NCI-H2029 treated with DMSO at 0.1 percent for 48 hours (cell line): Measurements from ENCODE around the gene OGFOD3.
"Not testable (repeated sequence)": the region's sequence is repeated elsewhere in the genome, so short reads cannot be mapped to it uniquely, and the experiment has no call there.

Source experiments
- DNase-seq: peaks from one replicate; lab custom pipeline; 2025; lab: John Stamatoyannopoulos, UW

Gene OGFOD3

DNA sequence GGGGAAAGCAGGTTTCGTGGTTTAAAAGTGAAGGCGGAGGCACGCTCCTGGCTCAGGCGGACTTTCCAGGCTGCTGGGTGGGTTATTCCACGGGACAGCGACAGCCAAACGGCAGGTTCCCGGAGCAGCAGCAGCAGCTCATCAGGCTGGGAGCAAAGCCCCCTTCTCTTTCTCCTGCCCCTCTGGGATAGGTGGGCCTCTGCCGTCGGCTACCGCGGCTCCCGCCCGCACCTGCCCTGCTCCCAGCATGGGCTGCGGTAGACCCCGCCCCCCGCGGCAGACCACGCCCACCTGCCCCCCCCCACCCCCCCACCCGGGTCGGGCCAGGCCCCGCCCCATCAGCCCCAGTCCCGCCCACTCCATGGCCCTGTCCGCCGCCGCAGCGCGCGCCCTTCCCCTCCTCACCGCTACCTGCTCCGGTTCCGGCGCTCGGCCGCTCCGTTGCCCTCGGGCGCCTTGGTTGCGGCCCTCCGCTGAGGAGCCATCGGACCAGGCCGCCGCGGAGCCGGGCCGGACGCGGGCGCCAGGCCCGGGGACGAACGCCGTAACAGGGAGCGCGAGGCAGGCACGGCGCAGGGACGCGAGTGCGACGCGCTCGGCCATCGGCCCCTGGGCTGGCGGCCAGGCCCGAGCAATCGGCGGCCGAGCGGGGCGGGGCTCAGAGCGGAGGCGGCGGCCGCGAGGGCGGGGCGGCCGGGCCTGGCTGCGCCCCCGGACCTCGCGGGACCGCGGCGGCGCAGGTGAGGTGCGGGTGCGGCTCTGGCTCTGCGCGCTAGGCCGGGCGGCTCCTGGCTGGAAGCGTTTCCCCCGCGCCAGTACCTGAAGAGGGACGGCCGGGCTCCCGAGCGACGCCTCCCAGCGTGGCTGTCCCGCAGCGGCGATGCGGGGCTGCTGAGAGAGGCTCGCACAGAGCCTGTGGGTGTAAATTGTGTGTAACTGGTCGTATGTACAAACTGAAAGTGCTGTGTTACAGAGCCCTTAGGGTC is at the start of gene OGFOD3, which contains the start of gene HEXD:
TSS of gene OGFOD3 (minus strand) at position 586 of the 986 bp plus-strand sequence. CDS start at position 485, 101 bp downstream.
TSS of gene HEXD (plus strand) at position 347 of the 986 bp plus-strand sequence. CDS start 1,453 bp downstream, outside the sequence.
- DNase-seq: peak; percentile 37

DNA sequence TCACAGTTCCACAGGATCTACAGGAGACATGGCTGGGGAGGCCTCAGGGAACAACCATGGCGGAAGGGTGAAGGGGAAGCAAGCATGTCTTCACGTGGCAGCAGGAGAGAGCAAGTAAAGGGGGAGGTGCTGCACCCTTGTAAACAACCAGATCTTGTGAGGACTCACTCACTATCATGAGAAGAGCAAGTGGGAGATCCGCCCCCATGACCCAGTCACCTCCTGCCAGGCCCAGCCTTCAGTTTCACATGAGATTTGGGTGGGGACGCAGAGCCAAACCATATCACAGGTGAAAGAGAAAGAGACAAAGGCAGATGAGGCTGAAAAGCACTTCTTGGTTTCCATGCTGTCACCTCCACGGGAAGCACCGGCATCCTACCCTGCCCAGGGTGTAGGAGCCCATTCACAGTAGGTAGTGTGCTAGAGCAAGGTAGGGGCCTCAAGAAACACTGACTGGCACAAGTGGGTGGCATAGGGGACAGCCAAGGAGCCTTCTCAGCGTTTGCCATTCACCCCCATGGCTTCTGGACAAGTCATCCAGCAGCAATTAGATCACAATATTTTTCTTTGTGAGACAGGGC is 46.7 kb upstream of the OGFOD3 start:
- no peak for DNase-seq

- DNase-seq: no peak
Observed at GRCh38 chr17:82464567-82464929, 46.2 kb upstream of the OGFOD3 start.

DNA sequence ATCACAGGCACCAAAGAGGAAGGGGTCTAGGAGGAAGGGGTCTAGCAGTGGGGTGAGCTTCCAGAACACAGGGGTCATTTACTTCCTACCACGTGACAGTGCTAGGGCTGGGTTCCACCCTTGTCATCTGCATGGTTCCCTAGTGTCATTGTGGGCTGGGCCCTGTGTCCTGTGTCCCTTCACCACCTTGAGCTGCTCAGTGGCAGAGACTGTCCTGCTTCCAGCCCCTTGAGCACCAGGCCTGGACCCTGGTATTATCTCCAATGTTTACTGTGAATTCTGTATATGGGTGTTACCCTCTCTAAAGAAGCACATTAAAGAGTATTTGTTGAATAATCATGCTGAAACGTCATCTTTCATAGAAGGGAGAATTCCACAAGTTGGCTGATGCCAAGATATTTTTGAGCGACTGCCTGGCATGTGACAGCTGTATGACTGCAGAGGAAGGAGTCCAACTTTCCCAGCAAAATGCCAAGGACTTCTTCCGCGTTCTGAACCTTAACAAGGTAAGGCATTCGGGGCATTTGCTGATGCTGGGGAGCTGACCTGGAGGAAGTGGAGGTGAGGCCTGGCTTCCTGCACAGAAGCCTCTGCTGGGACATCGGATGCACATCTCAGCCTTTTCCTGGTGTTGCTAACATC is 45.7 kb upstream of the OGFOD3 start:
- DNase-seq: no peak

DNA sequence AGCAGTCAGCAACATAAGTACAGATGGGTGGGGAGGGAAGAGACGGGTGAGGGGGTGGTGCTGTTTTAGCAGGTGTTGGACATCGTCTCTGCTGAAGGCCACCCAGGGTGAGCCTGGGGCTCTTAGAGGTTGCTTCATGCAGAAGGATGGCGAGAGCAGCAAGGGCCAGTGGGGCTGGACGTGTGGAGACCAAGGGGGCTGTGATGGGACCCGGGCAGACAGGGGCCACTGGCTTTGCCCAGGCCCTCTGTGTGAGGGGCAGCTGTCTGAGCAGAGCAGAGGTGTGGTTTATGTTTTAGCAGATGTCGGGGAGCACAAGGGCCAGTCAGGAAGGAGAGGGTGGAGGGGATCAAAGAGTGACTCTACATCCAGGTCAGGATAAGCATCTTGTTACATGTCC is 45.0 kb upstream of the OGFOD3 start:
- DNase-seq: no peak

DNA sequence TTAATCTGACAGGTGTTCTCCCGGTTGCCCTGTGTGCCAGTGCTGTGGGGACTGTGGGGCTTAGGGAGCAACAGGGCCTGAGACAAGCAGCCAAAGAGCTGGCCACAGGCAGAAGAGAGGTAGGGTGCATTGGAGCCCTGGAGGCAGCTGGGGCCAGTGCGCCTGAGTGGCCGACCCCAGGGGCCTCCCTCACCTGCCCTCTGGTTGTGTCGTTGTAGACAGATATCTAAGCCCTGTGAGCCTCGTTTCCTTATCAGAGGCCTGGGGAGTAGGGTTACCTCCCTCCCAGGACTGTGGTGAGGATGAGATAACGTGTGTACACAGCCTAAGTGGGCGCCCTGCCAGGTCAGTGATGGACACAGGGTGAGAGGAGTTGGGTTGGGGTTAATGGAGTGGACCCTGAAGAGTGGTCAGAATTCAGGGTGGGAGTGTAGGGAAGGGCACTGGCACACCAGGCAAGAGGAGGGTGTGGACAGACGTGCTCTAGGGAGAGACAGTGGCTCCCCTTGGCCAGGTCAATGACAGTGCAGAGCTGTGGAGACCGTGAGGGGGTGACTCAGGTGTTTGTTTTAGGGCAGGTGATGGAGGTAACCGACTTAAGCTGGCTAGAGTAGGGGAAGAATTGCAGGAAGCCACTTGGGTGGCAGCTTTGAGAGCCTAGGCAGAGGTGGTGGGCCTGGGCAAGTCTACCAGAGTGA is 43.6 kb upstream of the OGFOD3 start:
- peak; percentile 55 for DNase-seq

DNA sequence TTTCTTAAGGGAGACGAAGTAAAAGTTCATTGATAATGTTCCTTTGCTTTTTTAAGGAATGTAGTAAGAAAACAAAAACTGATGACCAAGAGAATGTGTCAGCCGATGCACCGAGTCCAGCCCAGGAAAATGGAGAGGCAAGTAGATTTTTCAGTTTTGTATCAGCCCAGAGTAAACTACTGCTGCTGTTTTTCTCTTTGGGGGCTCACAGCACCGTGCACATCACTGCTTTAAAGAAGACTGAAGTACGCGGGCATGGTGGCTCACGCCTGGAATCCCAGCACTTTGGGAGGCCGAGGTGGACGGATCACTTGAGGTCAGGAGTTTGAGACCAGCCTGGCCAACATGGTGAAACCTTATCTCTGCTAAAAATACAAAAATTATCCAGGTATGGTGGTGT is 41.5 kb upstream of the OGFOD3 start:
- DNase-seq: not testable (repeated sequence)

DNA sequence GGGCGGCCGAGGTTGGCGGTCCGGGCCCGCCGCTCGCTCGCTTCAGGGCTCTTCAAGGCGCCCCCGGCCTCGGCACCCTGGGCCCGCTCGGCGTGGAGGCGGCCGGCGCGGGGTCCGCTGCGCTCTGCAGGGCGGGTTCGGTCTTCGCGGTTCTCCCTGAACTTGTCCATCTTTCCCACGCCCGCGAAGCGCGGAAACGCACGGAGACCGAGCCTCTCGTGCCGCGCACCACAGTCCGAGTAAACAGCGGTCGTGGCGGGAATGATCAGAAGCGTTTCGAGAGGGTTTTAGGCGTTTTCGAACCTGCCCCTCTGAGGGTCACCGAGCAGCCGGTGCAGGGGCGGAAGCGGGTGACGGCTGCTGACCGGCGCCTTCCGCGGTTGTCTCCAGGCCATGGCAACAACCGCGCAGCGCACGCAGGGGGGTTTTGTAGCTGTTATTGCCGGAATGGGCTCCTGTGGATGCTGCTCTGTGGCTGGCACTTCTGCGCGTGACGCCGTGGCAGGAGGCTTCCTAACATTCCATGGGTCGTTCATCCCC is 40.6 kb upstream of the OGFOD3 start:
- DNase-seq: no peak

- DNase-seq: peak; percentile 93
Observed at GRCh38 chr17:82458179-82458884, 39.9 kb upstream of the OGFOD3 start, which contains the start of gene NARF. Gene NARF, plus strand, starts transcription at chr17:82458741. Its CDS starts 63 bp downstream, at chr17:82458804.

- peak; percentile 59 for DNase-seq
Observed at GRCh38 chr17:82457929-82458178, 39.5 kb upstream of the OGFOD3 start.

DNA sequence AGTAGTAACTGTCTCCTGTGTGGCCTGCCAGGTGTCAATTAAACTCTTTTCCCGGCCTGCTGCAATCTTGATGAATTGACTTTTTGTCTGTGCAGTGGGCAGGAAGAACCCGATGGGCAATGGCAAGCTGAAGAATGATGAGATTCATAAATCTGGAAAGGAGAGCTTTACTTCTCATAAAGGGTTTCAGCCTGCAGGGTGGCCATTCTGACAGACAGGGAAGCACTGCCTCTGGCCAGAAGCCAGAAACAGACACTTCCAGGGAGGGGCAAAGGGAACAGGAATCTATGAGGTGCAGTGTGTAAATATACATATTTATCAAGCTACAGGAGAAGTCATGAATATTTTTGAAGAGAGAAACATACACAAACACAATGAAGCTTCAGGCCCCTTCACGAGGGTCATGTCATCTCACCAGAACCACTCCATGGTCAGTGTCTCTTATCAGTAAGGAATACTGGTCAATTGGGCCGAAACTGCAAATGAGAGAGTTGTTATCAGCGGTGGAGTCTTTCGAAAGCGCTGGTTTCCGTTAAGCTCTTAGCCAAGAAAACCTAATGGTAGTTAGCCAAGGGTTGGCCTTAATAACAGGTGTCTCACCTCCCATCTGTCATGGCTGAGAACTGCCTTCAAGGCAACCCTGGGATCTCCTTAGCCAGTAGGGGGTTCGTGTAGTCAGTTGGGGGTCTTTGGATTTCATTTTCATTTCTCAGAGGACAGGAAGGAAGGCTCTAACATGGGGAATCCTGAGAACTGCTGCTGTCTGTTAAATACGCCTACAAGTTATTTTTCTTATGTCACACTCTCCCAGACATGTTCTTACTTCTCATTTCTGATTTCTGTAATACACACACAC is 38.9 kb upstream of the OGFOD3 start:
- DNase-seq: no peak

DNA sequence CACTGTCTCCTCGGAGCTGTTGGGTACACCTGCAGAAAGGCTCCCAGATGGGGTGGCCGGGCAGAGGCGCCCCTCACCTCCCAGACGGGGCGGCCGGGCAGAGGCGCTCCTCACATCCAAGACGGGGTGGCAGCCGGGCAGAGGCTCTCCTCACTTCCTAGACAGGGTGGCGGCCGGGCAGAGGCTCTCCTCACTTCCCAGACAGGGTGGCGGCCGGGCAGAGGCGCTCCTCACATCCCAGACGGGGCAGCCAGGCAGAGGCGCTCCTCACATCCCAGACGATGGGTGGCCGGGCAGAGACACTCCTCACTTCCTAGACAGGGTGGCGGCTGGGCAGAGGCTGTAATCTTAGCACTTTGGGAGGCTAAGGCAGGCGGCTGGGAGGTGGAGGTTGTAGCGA is 35.3 kb upstream of the OGFOD3 start:
- not testable (repeated sequence) for DNase-seq

- not testable (repeated sequence) for DNase-seq
Observed at GRCh38 chr17:82453151-82453550, 34.8 kb upstream of the OGFOD3 start.

DNA sequence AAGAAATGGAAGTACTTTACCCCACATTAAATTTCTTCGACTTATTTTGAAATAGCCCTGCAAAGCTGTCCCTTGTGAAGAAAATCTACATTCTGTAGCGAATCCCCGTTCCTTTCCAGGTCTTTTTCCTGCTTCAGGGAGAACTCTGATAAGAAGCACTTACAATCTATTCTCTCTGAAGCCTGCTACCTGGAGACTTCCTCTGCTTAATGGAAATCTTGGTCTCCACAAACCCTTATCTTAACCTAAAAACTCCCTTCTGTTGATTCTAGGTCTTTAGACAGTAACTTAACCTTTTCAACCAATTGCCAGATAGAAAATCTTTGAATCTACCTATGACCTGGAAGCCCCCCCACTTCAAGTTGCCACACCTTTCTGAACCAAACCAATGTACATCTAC is 33.8 kb upstream of the OGFOD3 start:
- DNase-seq: no peak

GRCh38 chr17:82450357-82451106 is 32.1 kb upstream of the OGFOD3 start, which contains the start of gene CYBC1:
Gene CYBC1, minus strand, starts transcription at chr17:82450752. Its CDS starts 1,498 bp downstream, at chr17:82449254.
- DNase-seq: peak; percentile 35

DNA sequence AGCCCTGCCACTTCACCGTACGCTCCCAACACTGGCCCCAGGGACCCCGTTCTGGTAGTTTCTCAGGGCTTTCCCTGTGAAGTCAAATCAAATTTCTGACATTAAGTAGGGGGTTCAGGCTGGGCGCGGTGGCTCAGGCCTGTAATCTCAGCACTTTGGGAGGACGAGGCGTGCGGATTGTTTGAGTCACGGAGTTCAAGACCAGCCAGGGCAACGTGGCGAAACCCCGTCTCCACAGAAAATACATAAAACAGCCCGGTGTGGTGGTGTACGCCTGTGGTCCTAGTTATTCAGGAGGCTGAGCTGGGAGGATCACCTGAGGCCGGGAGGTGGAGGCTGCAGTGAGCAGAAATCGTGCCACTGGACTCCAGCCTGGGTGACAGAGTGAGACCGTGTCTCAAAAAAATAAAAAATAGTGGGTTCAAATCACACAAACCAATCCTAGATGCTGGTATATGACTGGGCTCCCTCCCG is 31.5 kb upstream of the OGFOD3 start:
- DNase-seq: no peak

DNA sequence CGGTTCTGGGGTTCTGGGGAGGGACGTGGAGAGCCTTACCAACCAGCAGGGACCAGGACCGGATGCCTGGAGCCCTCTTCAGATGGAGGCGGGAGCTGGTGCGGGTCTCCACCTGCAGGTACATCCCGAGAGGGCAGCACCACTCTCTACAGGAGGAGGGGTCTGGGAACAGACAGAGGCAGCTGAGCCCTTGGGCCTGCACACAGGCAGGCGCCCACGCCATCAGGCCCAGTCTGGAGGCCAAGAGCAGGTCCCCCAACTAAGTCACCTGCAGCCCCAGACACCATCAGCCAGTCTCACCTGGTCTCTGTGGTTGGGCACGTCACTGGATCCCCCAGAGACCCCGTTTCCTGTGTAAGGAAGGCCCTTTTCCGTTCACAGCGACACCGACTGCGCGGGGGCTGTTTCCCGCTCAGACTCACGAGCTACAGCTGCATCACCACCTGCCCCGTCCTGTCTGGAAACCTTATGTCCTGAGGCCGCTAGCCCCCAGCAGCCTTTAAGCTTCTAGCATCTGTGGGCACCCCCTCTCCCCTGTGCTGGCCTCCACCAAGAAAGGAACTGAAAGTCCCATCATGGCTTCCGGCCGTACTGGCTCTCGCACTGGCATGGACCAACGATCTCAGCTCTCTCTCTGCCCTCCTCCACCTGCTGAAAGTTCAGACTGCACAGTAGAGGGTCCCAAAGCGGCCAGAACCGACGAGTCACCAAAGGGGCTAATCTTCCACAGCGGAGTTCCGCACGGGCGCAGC is 30.9 kb upstream of the OGFOD3 start:
- no peak for DNase-seq

DNA sequence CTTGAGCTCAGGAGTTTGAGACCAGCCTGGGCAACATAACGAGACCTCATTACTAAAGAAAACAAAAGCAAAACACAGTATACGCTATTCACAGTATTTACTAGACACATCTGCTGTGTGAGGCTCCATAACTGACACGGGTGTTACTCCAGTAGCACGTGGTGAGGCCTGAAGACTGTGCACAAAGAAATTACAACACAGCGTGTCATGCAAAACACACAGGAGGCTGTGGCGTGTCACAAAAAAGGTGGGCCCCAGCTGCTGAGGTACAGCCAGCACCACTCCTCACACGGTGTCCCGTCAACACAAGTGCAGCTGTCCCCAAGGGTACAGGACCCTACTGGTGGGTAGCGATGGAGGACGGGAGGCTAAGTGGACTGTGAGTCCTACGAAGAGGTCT is 29.5 kb upstream of the OGFOD3 start:
- no peak for DNase-seq

DNA sequence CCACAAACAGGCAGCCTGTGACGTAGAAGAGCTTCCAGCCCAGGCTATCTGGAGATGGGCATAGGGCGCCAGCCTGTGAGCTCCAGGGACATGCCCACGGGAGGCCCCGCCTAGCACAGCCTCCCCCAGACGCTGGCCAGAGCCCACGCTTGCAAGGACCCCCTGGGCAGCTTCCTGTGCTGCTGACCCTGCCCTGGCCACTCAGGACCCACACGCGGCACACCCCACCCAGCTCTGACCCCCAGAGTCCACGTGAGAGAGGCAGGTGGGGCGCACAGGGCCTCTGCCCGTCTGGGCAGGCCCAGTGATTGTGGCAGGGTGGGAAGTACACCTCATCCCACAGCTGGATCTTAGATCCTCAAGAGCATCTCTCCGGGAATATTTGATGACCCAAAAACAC is 28.3 kb upstream of the OGFOD3 start:
- no peak for DNase-seq
